K562 (cell line): ENCODE measurements around the gene VMP1. TPM values are rescaled to one million over a fixed set of nuclear protein-coding genes. Genes with fewer than 3 reads are reported as not detected.
A peak's percentile ranks its signal among the peaks of the same experiment; 100 is the strongest.

Source experiments
- ATAC-seq: fragments of 200-7000 bp; cut with Tn5 transposase; 3 replicates; pipeline ENCODE4 v1.9.1; 2020; ENCODE audit warnings: moderate library complexity
- BruUV-seq: library from RNA; stranded (reverse); fragments of 400-500 nt; replicated peaks from 2 replicates; lab custom pipeline; 2021; lab: Mats Ljungman, UMichigan
- CTCF ChIA-PET: fragments of 300-600 bp; formaldehyde crosslinking; extraction: SDS; loops from one replicate; lab custom pipeline; 2021; ENCODE audit warnings: low intra/inter-chr PET ratio; lab: Yijun Ruan, JAX
- POLR2A ChIA-PET: fragments of 300-600, 350-650 bp; sonication (Branson Sonifier 250); formaldehyde crosslinking; extraction: SDS; loops from one replicate; lab custom pipeline; 2021; ENCODE audit warnings: antibody characterized with exemption, inconsistent platforms; lab: Yijun Ruan, JAX
- DNase-seq, 4 experiments: peaks; one replicate each; pipeline versions ENCODE4 v3.0.0 to v3.0.0-alpha.2; 2011 to 2018; ENCODE audit warnings: low spot score in 3 of 4, mixed read lengths in 3 of 4; ENCODE audit errors: extremely low read depth in 1 of 4
- FAIRE-seq: peaks from 2 replicates; lab custom pipeline; 2011; peaks lifted over from hg19 to GRCh38; lab: Jason Lieb, UNC
- H2AFZ ChIP-seq: 2 replicates; pipeline ENCODE4 v1.6.0; 2011; ENCODE audit warnings: low read depth, low read length, control low read depth, inconsistent platforms
- H3K27ac ChIP-seq: fragments of 200-600 bp; 3 replicates; pipeline ENCODE4 v1.8.0; 2011; ENCODE audit warnings: low read depth, mild to moderate bottlenecking, control low read depth, inconsistent platforms, low read length, moderate library complexity, mixed read lengths; ENCODE audit errors: extremely low read depth
- H3K27me3 ChIP-seq, 2 experiments: fragments of 300-600 bp in 1 of 2; 2 replicates in 1 of 2; 3 replicates in 1 of 2; pipeline versions ENCODE4 v1.6.0 to v1.8.0; 2011; ENCODE audit warnings: inconsistent platforms in 2 of 2, low read length in 2 of 2, mild to moderate bottlenecking in 1 of 2, mixed read lengths in 1 of 2, moderate library complexity in 1 of 2; ENCODE audit not compliant: control insufficient read depth in 2 of 2, insufficient read depth in 2 of 2
- H3K36me3 ChIP-seq: fragments of 300-600 bp; 3 replicates; pipeline ENCODE4 v1.8.0; 2011; ENCODE audit warnings: mild to moderate bottlenecking, low read length, inconsistent platforms; ENCODE audit not compliant: control insufficient read depth, insufficient read depth
- H3K4me1 ChIP-seq, 2 experiments: fragments of 200-600 bp in 1 of 2; replicated peaks in 1 of 2; 2 replicates in 1 of 2; 3 replicates in 1 of 2; pipeline versions ENCODE4 v1.5.1 to v1.8.0; 2011; ENCODE audit warnings: inconsistent platforms in 2 of 2, low read length in 2 of 2, mild to moderate bottlenecking in 1 of 2, mixed read lengths in 1 of 2, moderate library complexity in 1 of 2; ENCODE audit not compliant: control insufficient read depth in 2 of 2, insufficient read depth in 2 of 2
- H3K4me2 ChIP-seq: 2 replicates; pipeline ENCODE4 v1.6.1; 2011; ENCODE audit warnings: low read length, control low read depth, inconsistent platforms, mixed read lengths; ENCODE audit not compliant: insufficient read depth
- H3K4me3 ChIP-seq: fragments of 200-600 bp; sonication (generic), shearing (Covaris generic); 2 replicates; pipeline ENCODE4 v1.5.1; 2016; ENCODE audit warnings: control low read depth, inconsistent platforms
- H3K79me2 ChIP-seq: fragments of 200-600 bp; 3 replicates; pipeline ENCODE4 v1.8.0; 2011; ENCODE audit warnings: low read length, inconsistent platforms; ENCODE audit not compliant: control insufficient read depth, insufficient read depth
- H3K9ac ChIP-seq, 2 experiments: 2 replicates each; pipeline versions ENCODE4 v1.6.0 to v1.6.1; 2011; ENCODE audit warnings: low read depth in 2 of 2, low read length in 2 of 2, control low read depth in 1 of 2, inconsistent platforms in 1 of 2, mild to moderate bottlenecking in 1 of 2, mixed read lengths in 1 of 2; ENCODE audit not compliant: insufficient read depth in 1 of 2
- H3K9me1 ChIP-seq: one replicate; pipeline ENCODE4 v1.6.0; 2011; ENCODE audit warnings: inconsistent platforms, mild to moderate bottlenecking, low read length, moderate library complexity; ENCODE audit not compliant: control insufficient read depth, insufficient read depth
- H3K9me3 ChIP-seq: replicated peaks from 2 replicates; pipeline ENCODE4 v1.5.1; 2011; ENCODE audit warnings: low read depth, low read length, inconsistent platforms; ENCODE audit not compliant: control insufficient read depth, insufficient read depth
- H4K20me1 ChIP-seq: replicated peaks from 2 replicates; pipeline ENCODE4 v1.6.1; 2011; ENCODE audit warnings: low read length, inconsistent platforms, mixed read lengths; ENCODE audit not compliant: control insufficient read depth, insufficient read depth
- C11orf30 ChIP-seq: fragments of 450-650 bp; IDR thresholded peaks from 2 replicates; pipeline ENCODE4 v1.6.1; 2016; ENCODE audit warnings: low read depth, mild to moderate bottlenecking
- KDM5B ChIP-seq: fragments of 200-600 bp; sonication (generic); IDR thresholded peaks from 2 replicates; pipeline ENCODE4 v1.6.1; 2012; ENCODE audit warnings: low read depth, mild to moderate bottlenecking, moderate library complexity, low read length, control low read depth, inconsistent platforms; ENCODE audit not compliant: insufficient replicate concordance
- MAFG ChIP-seq: fragments of 450-650 bp; conservative IDR thresholded peaks from 2 replicates; pipeline ENCODE4 v1.6.1; 2016; ENCODE audit warnings: missing genetic modification characterization, missing compliant biosample characterization
- MAFK ChIP-seq: IDR thresholded peaks from 2 replicates; pipeline ENCODE4 v1.6.1; 2011; ENCODE audit warnings: low read length, improper control_type of control experiment
- POU5F1 ChIP-seq: fragments of 150-350 bp; IDR thresholded peaks from 2 replicates; pipeline ENCODE4 v1.6.1; 2014; ENCODE audit warnings: borderline replicate concordance, low read length, low read depth, mild to moderate bottlenecking; ENCODE audit not compliant: partially characterized antibody
- RBM14 ChIP-seq: fragments of 200-400 bp; formaldehyde crosslinking; IDR thresholded peaks from 2 replicates; pipeline ENCODE4 v1.6.1; 2018; ENCODE audit warnings: low read depth, mild to moderate bottlenecking, low read length, moderate library complexity, borderline replicate concordance; ENCODE audit not compliant: insufficient read depth
- SMARCA4 ChIP-seq: fragments of 450-650 bp; IDR thresholded peaks from 2 replicates; pipeline ENCODE4 v1.6.1; 2016
- TCFL5 ChIP-seq: fragments of 250-450 bp; sonication (Bioruptor Pico); conservative IDR thresholded peaks from 2 replicates; pipeline ENCODE4 v1.6.1; 2021; ENCODE audit warnings: mild to moderate bottlenecking, moderate library complexity, matching md5 sums
- WHSC1 ChIP-seq: IDR thresholded peaks from one replicate; pipeline ENCODE4 v1.6.1; 2012; ENCODE audit warnings: low read length, control low read depth, inconsistent platforms
- ZNF316 ChIP-seq: fragments of 450-650 bp; IDR thresholded peaks from 2 replicates; pipeline ENCODE4 v1.6.1; 2016
- ZNF512 ChIP-seq: IDR thresholded peaks from 2 replicates; pipeline ENCODE4 v1.6.1; 2016; ENCODE audit warnings: missing genetic modification characterization, missing compliant biosample characterization
- WGBS: fragments of 100-300 bp; shearing (Covaris generic); methylation state at CpG from one replicate; pipeline ENCODE4 v1.1.6; 2016; ENCODE audit warnings: low coverage, mixed read lengths; ENCODE audit not compliant: insufficient coverage; ENCODE audit errors: missing lambda C conversion rate; 5-methylcytosine and 5-hydroxymethylcytosine counted together
- in situ Hi-C: fragments of 300-500 bp; cut with MboI; formaldehyde crosslinking; loops from 4 replicates; pipeline ENCODE4 v1.15.0; 2018; ENCODE audit warnings: inconsistent platforms, mixed read lengths
- intact Hi-C: fragments of 100-400 bp; cut with micrococcal nuclease; formaldehyde crosslinking; loops from 2 replicates; pipeline ENCODE4 v1.14.2; 2022
- polyA plus RNA-seq, 8 experiments: library from polyadenylated mRNA; depleted of rRNA in 4 of 8; stranded (reverse) in 5 of 8; unstranded in 3 of 8; fragments of >200 nt; fragmentation: Nextera tagmentation in 2 of 8; fragmentation: Illumina TruSeq in 1 of 8; extraction: Ambion mirVana in 2 of 8; extraction: Trizol in 1 of 8; gene quantifications; 2 replicates each; pipeline versions ENCODE4 v1.2.1 to v1.2.3, GENCODE V29; 2011 to 2014; ENCODE audit warnings: inconsistent platforms in 1 of 8, missing spikeins in 1 of 8
- total RNA-seq, 7 experiments: library from RNA; depleted of rRNA in 6 of 7; stranded (reverse); fragments of >200 nt in 6 of 7; fragmentation: Illumina TruSeq in 2 of 7; extraction: Trizol in 2 of 7; gene quantifications; 2 replicates each; pipeline versions ENCODE4 v1.2.1 to v1.2.3, GENCODE V29; 2011 to 2021; ENCODE audit warnings: low replicate concordance in 1 of 7
- TF ChIP-seq, protein P1 (sequence below): fragments of 450-650 bp; IDR thresholded peaks from 2 replicates; pipeline ENCODE4 v1.6.1; 2016; ENCODE audit warnings: antibody characterized with exemption

Gene VMP1
- total and polyA plus RNA-seq, 9 of the 15 experiments (the other 6 are each of a cell fraction or from before 2014, with no cell fraction given), result 123 to 304 (median 151) TPM

DNA sequence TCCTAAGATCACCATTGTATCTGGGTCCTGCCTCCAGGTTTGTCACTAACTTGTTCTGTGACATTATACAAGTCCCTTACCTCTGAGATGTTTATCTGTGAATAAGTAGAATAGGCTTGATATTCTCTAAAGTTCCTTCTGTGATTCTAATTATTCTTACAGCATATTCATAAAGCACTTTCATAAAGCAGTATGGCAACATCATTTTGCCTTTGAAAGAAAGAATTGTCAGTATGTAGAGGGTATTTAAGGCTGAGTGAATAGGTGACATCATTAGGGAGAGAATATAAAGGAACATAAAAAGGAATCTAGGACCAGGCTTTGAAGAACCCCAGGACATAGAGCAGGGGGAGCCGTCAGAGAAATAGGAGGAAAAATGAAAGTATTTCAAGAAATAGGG is 15.6 kb downstream of the VMP1 start (continued):
- no peak for TF ChIP-seq ZNF512 (tag)
- TF ChIP-seq RBM14, result no peak
- TF ChIP-seq SMARCA4, result no peak
- no peak for TF ChIP-seq POU5F1
- no peak for TF ChIP-seq C11orf30
- TF ChIP-seq WHSC1, result no peak
- TF ChIP-seq, protein P1, sequence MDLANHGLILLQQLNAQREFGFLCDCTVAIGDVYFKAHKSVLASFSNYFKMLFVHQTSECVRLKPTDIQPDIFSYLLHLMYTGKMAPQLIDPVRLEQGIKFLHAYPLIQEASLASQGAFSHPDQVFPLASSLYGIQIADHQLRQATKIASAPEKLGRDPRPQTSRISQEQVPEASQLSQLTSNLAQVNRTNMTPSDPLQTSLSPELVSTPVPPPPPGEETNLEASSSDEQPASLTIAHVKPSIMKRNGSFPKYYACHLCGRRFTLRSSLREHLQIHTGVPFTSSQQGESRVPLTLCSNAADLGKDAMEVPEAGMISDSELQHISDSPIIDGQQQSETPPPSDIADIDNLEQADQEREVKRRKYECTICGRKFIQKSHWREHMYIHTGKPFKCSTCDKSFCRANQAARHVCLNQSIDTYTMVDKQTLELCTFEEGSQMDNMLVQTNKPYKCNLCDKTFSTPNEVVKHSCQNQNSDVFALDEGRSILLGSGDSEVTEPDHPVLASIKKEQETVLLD, result no peak
- TF ChIP-seq TCFL5 (CRISPR knock-in tag), result no peak

- H3K4me2 ChIP-seq, result no peak overlapping the region
- H3K27ac ChIP-seq, result no peak overlapping the region
- no peaks in the 10 kb centered on the region for H3K9me3 ChIP-seq
- H2AFZ ChIP-seq, result no peak overlapping the region
- FAIRE-seq (no peak), DNase-seq (no peak), ATAC-seq (no peak)
- no peaks in the 10 kb centered on the region for H4K20me1 ChIP-seq
- no TSS peak for BruUV-seq
- H3K4me1 ChIP-seq, result peaks cover 3% of the 10 kb centered on the region in 2 experiments; a peak in 2 of 5 replicates
- no peak overlapping the region for H3K9ac ChIP-seq
- in situ Hi-C loops (no loop called here), intact Hi-C loops (no loop called here)
- CTCF ChIA-PET, result no interaction called here
- POLR2A ChIA-PET, result interaction anchor here (1.0 kb wide), 1 partner anchor 10 kb away, joined by 5 read pairs; no protein-coding TSS in a partner anchor
- H3K4me3 ChIP-seq, result no peak overlapping the region
- no peaks in the 10 kb centered on the region for H3K9me1 ChIP-seq
- H3K79me2 ChIP-seq, result peaks cover 81% of the 10 kb centered on the region
- no peaks in the 10 kb centered on the region for H3K27me3 ChIP-seq
- TF ChIP-seq MAFG (tag) (0 out of 2 replicates have a peak, but pooled peaks have one; percentile 20), C11orf30 (peak; percentile 63), MAFK (peak; percentile 44; the same call in 1 of the 2 replicates), KDM5B (no peak), ZNF316 (peak; percentile 80)
- H3K36me3 ChIP-seq, result no peaks in the 10 kb centered on the region; the same call in 1 of the 3 replicates
- 77% methylated on average over 1 of the region's 1 CpG for WGBS
These were observed 16.2 kb downstream of the VMP1 start for GRCh38 chr17:59723607-59724006.
